GM18511 (cell line): ENCODE measurements around the gene BLOC1S2.
"Not testable (repeated sequence)": the region's sequence is repeated elsewhere in the genome, so short reads cannot be mapped to it uniquely, and the experiment has no call there.

Experiments
- ATAC-seq: cut with Tn5 transposase; IDR thresholded peaks from one replicate; pipeline ENCODE4 v1.9.1; 2021; ENCODE audit warnings: mild to moderate bottlenecking, moderate library complexity; ENCODE audit not compliant: unreplicated experiment

Gene BLOC1S2

GRCh38 chr10:100286051-100287033 lies at the start of gene BLOC1S2:
Gene BLOC1S2, minus strand, starts transcription at chr10:100286680. Its CDS starts 21 bp downstream, at chr10:100286659.
- peak; percentile 90 for ATAC-seq

GRCh38 chr10:100334762-100335161 lies 48.3 kb upstream of the BLOC1S2 start:
- ATAC-seq: no peak

GRCh38 chr10:100333661-100334440 lies 47.4 kb upstream of the BLOC1S2 start:
- ATAC-seq: no peak

- ATAC-seq: no peak
Observed at GRCh38 chr10:100333106-100333505, 46.6 kb upstream of the BLOC1S2 start.

GRCh38 chr10:100330079-100330478 lies 43.6 kb upstream of the BLOC1S2 start, which contains the start of gene PKD2L1:
Gene PKD2L1, minus strand, starts transcription at chr10:100330228. Its CDS starts 125 bp downstream, at chr10:100330103.
- ATAC-seq: no peak

GRCh38 chr10:100328198-100328597 lies 41.7 kb upstream of the BLOC1S2 start:
- ATAC-seq: no peak

GRCh38 chr10:100327718-100328009 lies 41.2 kb upstream of the BLOC1S2 start:
- no peak for ATAC-seq

GRCh38 chr10:100327007-100327717 lies 40.7 kb upstream of the BLOC1S2 start:
- ATAC-seq: peak; percentile 99

- no peak for ATAC-seq
Observed at GRCh38 chr10:100325158-100325557, 38.7 kb upstream of the BLOC1S2 start.

GRCh38 chr10:100319707-100320402 lies 33.4 kb upstream of the BLOC1S2 start:
- no peak for ATAC-seq

- ATAC-seq: no peak
Observed at GRCh38 chr10:100318207-100318606, 31.7 kb upstream of the BLOC1S2 start.

GRCh38 chr10:100315615-100316014 lies 29.1 kb upstream of the BLOC1S2 start:
- no peak for ATAC-seq

GRCh38 chr10:100311298-100311697 lies 24.8 kb upstream of the BLOC1S2 start:
- no peak for ATAC-seq

GRCh38 chr10:100307684-100308083 lies 21.2 kb upstream of the BLOC1S2 start:
- ATAC-seq: no peak

GRCh38 chr10:100306861-100307260 lies 20.4 kb upstream of the BLOC1S2 start:
- no peak for ATAC-seq

- ATAC-seq: no peak
Observed at GRCh38 chr10:100304414-100304813, 17.9 kb upstream of the BLOC1S2 start.

- ATAC-seq: no peak
Observed at GRCh38 chr10:100303724-100304319, 17.3 kb upstream of the BLOC1S2 start.

GRCh38 chr10:100301123-100301522 lies 14.6 kb upstream of the BLOC1S2 start:
- ATAC-seq: not testable (repeated sequence)

- no peak for ATAC-seq
Observed at GRCh38 chr10:100297242-100297641, 10.8 kb upstream of the BLOC1S2 start.

GRCh38 chr10:100293066-100293465 lies 6.6 kb upstream of the BLOC1S2 start:
- ATAC-seq: no peak
